Naive thymus-derived CD4-positive, alpha-beta T cell (primary cell): ENCODE data around the gene KRT83. TPM values are rescaled to one million over a fixed set of nuclear protein-coding genes. Genes with fewer than 3 reads are reported as not detected.

Experiments
- ATAC-seq: fragments of 150-1000 bp; cut with Tn5 transposase; 2 replicates; pipeline ENCODE4 v1.10.0; 2021; ENCODE audit warnings: mild to moderate bottlenecking, moderate library complexity
- CTCF ChIA-PET: fragments of 350-600 bp; sonication (Branson Sonifier 250); formaldehyde crosslinking; loops from one replicate; lab custom pipeline; 2021; ENCODE audit warnings: antibody characterized with exemption; lab: Charles Lee
- POLR2A ChIA-PET: fragments of 350-600 bp; sonication (Branson Sonifier 250); formaldehyde crosslinking; loops from one replicate; lab custom pipeline; 2021; ENCODE audit warnings: antibody characterized with exemption, inconsistent platforms; lab: Charles Lee
- DNase-seq, 9 donors: peaks; one replicate each; pipeline versions ENCODE4 v3.0.0 to v3.0.0-alpha.2; 2020 to 2022; ENCODE audit warnings: mixed read lengths in 1 of 9
- H3K27ac ChIP-seq: one replicate; pipeline ENCODE4 v1.7.0; 2013; ENCODE audit warnings: mild to moderate bottlenecking, low read depth, low read length, moderate library complexity
- H3K27me3 ChIP-seq, 2 donors: one replicate each; pipeline ENCODE4 v1.7.0; 2013; ENCODE audit warnings: low read length in 2 of 2, mild to moderate bottlenecking in 2 of 2, moderate library complexity in 2 of 2; ENCODE audit not compliant: control insufficient read depth in 2 of 2, insufficient read depth in 2 of 2
- H3K36me3 ChIP-seq, 3 experiments: 1 replicate in 2 of 3; 2 replicates in 1 of 3; pipeline ENCODE4 v1.7.0; 2013; ENCODE audit warnings: low read length in 3 of 3, mild to moderate bottlenecking in 3 of 3, moderate library complexity in 1 of 3; ENCODE audit not compliant: insufficient read depth in 3 of 3, control insufficient read depth in 2 of 3
- H3K4me1 ChIP-seq, 2 donors: one replicate each; pipeline ENCODE4 v1.7.0; 2013; ENCODE audit warnings: low read length in 2 of 2, mild to moderate bottlenecking in 2 of 2, moderate library complexity in 1 of 2; ENCODE audit not compliant: control insufficient read depth in 2 of 2, insufficient read depth in 2 of 2
- H3K4me3 ChIP-seq: 2 replicates; pipeline ENCODE4 v1.7.0; 2013; ENCODE audit warnings: mild to moderate bottlenecking, low read length
- H3K9me3 ChIP-seq, 3 experiments: 1 replicate in 2 of 3; 2 replicates in 1 of 3; pipeline ENCODE4 v1.7.0; 2013; ENCODE audit warnings: low read length in 3 of 3; ENCODE audit not compliant: control insufficient read depth in 2 of 3
- H3K27ac Mint-ChIP-seq, 9 donors: one replicate each; pipeline ENCODE4 v1.8.0; 2020 to 2022; ENCODE audit warnings: mixed read lengths in 9 of 9, mild to moderate bottlenecking in 8 of 9, moderate library complexity in 5 of 9, inconsistent platforms in 2 of 9
- H3K27me3 Mint-ChIP-seq, 5 donors: one replicate each; pipeline ENCODE4 v1.8.0; 2021 to 2022; ENCODE audit warnings: mixed read lengths in 5 of 5, mild to moderate bottlenecking in 1 of 5
- H3K36me3 Mint-ChIP-seq, 5 donors: one replicate each; pipeline ENCODE4 v1.8.0; 2020 to 2022; ENCODE audit warnings: mixed read lengths in 5 of 5, mild to moderate bottlenecking in 3 of 5, inconsistent platforms in 1 of 5
- H3K4me1 Mint-ChIP-seq, 7 donors: one replicate each; pipeline ENCODE4 v1.8.0; 2020 to 2022; ENCODE audit warnings: mixed read lengths in 7 of 7, mild to moderate bottlenecking in 3 of 7, inconsistent platforms in 1 of 7
- H3K4me3 Mint-ChIP-seq, 10 donors: one replicate each; pipeline ENCODE4 v1.8.0; 2020 to 2022; ENCODE audit warnings: mild to moderate bottlenecking in 10 of 10, mixed read lengths in 10 of 10, moderate library complexity in 6 of 10, inconsistent platforms in 2 of 10
- H3K9me3 Mint-ChIP-seq, 11 donors: one replicate each; pipeline ENCODE4 v1.8.0; 2020 to 2022; ENCODE audit warnings: mixed read lengths in 11 of 11, mild to moderate bottlenecking in 4 of 11, inconsistent platforms in 1 of 11, moderate library complexity in 1 of 11
- intact Hi-C, 2 donors: fragments of 100-400 bp; cut with micrococcal nuclease; formaldehyde crosslinking; loops; one replicate each; pipeline ENCODE4 v1.15.1; 2023
- polyA plus RNA-seq, 2 donors: library from polyadenylated mRNA; unstranded; fragments of 300-500 nt; fragmentation: Illumina TruSeq; gene quantifications; one replicate each; pipeline ENCODE4 v1.2.3, GENCODE V29; 2021
- total RNA-seq, 6 experiments: library from RNA in 5 of 6; stranded (reverse) in 5 of 6; gene quantifications; 1 replicate in 5 of 6; 2 replicates in 1 of 6; pipeline ENCODE4 v1.2.3 and lab custom pipeline; 2021 to 2026

The KRT83 gene
- total and polyA plus RNA-seq, 7 experiments from 2014 or later: not detected

- Mint-ChIP-seq H3K27ac (peak overlapping the region in 2 of 9 donors; percentile 42 to 57), H3K9me3 (no peaks in the 10 kb centered on the region), H3K4me1 (peaks cover 13 to 29% (median 23%) of the 10 kb centered on the region in 7 donors), H3K36me3 (no peaks in the 10 kb centered on the region), H3K27me3 (peaks cover 0 to 13% (median 2%) of the 10 kb centered on the region in 5 donors), H3K4me3 (no peak overlapping the region)
- H3K27me3 ChIP-seq: no peaks in the 10 kb centered on the region
- POLR2A ChIA-PET: no interaction called here
- no peaks in the 10 kb centered on the region for H3K36me3 ChIP-seq
- no peaks in the 10 kb centered on the region for H3K9me3 ChIP-seq
- no peak for DNase-seq
- intact Hi-C loops: no loop called here
- CTCF ChIA-PET: interaction anchor here (0.9 to 1.5 kb wide), 2 partner anchors 15 to 525 kb away, joined by 3 read pairs; no protein-coding TSS in a partner anchor
- ATAC-seq: no peak
- H3K27ac ChIP-seq: no peak overlapping the region
- H3K4me3 ChIP-seq: no peak overlapping the region
- peaks cover 14 to 16% of the 10 kb centered on the region in 2 donors for H3K4me1 ChIP-seq
Observed at GRCh38 chr12:52360106-52360662, 39.0 kb upstream of the KRT83 start.

- H3K9me3 Mint-ChIP-seq: no peaks in the 10 kb centered on the region
- DNase-seq (no peak), ATAC-seq (no peak)
- H3K4me1 Mint-ChIP-seq: peaks cover 13 to 29% (median 23%) of the 10 kb centered on the region in 7 donors
- H3K36me3 Mint-ChIP-seq: no peaks in the 10 kb centered on the region
- H3K9me3 ChIP-seq: no peaks in the 10 kb centered on the region
- H3K27me3 ChIP-seq: no peaks in the 10 kb centered on the region
- peak overlapping the region in 5 of 9 donors; percentile 6 to 57 (median 35) for H3K27ac Mint-ChIP-seq
- ChIA-PET CTCF (interaction anchor here (0.9 to 1.5 kb wide), 2 partner anchors 16 to 526 kb away, joined by 3 read pairs; no protein-coding TSS in a partner anchor), POLR2A (no interaction called here)
- no peak overlapping the region for H3K27ac ChIP-seq
- no peaks in the 10 kb centered on the region for H3K36me3 ChIP-seq
- H3K27me3 Mint-ChIP-seq: peaks cover 0 to 13% (median 2%) of the 10 kb centered on the region in 5 donors
- intact Hi-C loops: no loop called here
- H3K4me1 ChIP-seq: peaks cover 14 to 16% of the 10 kb centered on the region in 2 donors
- H3K4me3 ChIP-seq: no peak overlapping the region
- peak overlapping the region in 1 of 10 donors; percentile 67 for H3K4me3 Mint-ChIP-seq
Observed at GRCh38 chr12:52359621-52360061, 38.4 kb upstream of the KRT83 start.

- Mint-ChIP-seq H3K36me3 (no peaks in the 10 kb centered on the region), H3K9me3 (no peaks in the 10 kb centered on the region), H3K27me3 (peaks cover 0 to 13% (median 0%) of the 10 kb centered on the region in 5 donors), H3K27ac (peak overlapping the region in 7 of 9 donors; percentile 4 to 78 (median 59)), H3K4me1 (peaks cover 13 to 29% (median 23%) of the 10 kb centered on the region in 7 donors), H3K4me3 (peak overlapping the region in 6 of 10 donors; percentile 4 to 67 (median 44))
- POLR2A ChIA-PET: interaction anchor here (0.7 kb wide), 1 partner anchor 29 kb away, joined by 3 read pairs; no protein-coding TSS in a partner anchor
- Histone ChIP-seq H3K4me3 (no peak overlapping the region), H3K4me1 (peaks cover 14 to 16% of the 10 kb centered on the region in 2 donors), H3K27me3 (no peaks in the 10 kb centered on the region), H3K27ac (no peak overlapping the region), H3K9me3 (no peaks in the 10 kb centered on the region), H3K36me3 (no peaks in the 10 kb centered on the region)
- CTCF ChIA-PET: interaction anchor here (0.6 to 1.5 kb wide), 4 partner anchors 16 to 527 kb away, joined by 3 to 4 read pairs (median 3); no protein-coding TSS in a partner anchor
- intact Hi-C loops: no loop called here
- peak in 6 of 9 donors; percentile 10 to 57 (median 41) for DNase-seq
- ATAC-seq: peak; percentile 69
Observed at GRCh38 chr12:52358575-52359350, 37.6 kb upstream of the KRT83 start.

- Mint-ChIP-seq H3K4me1 (peaks cover 13 to 41% (median 35%) of the 10 kb centered on the region in 7 donors), H3K27ac (no peak overlapping the region), H3K4me3 (no peak overlapping the region), H3K9me3 (no peaks in the 10 kb centered on the region), H3K27me3 (peaks cover 0 to 19% (median 4%) of the 10 kb centered on the region in 5 donors), H3K36me3 (no peaks in the 10 kb centered on the region)
- ChIA-PET CTCF (no interaction called here), POLR2A (no interaction called here)
- no peaks in the 10 kb centered on the region for H3K36me3 ChIP-seq
- peaks cover 19 to 21% of the 10 kb centered on the region in 2 donors for H3K4me1 ChIP-seq
- no peaks in the 10 kb centered on the region for H3K9me3 ChIP-seq
- no peak overlapping the region for H3K4me3 ChIP-seq
- ATAC-seq: no peak
- H3K27ac ChIP-seq: no peak overlapping the region
- DNase-seq: no peak
- H3K27me3 ChIP-seq: no peaks in the 10 kb centered on the region
- intact Hi-C loops: no loop called here
Observed at GRCh38 chr12:52356762-52357580, 35.8 kb upstream of the KRT83 start.

GRCh38 chr12:52356031-52356761, 35.0 kb upstream of the KRT83 start:
- no peak overlapping the region for H3K27ac Mint-ChIP-seq
- H3K9me3 Mint-ChIP-seq: peaks cover 0 to 3% (median 0%) of the 10 kb centered on the region in 11 donors
- Histone ChIP-seq H3K4me1 (peaks cover 23 to 29% of the 10 kb centered on the region in 2 donors), H3K36me3 (no peaks in the 10 kb centered on the region), H3K27ac (no peak overlapping the region), H3K27me3 (no peaks in the 10 kb centered on the region), H3K4me3 (no peak overlapping the region), H3K9me3 (no peaks in the 10 kb centered on the region)
- intact Hi-C loops: no loop called here
- CTCF ChIA-PET: no interaction called here
- no peaks in the 10 kb centered on the region for H3K36me3 Mint-ChIP-seq
- DNase-seq (no peak), ATAC-seq (no peak)
- POLR2A ChIA-PET: no interaction called here
- peaks cover 0 to 19% (median 4%) of the 10 kb centered on the region in 5 donors for H3K27me3 Mint-ChIP-seq
- no peak overlapping the region for H3K4me3 Mint-ChIP-seq
- H3K4me1 Mint-ChIP-seq: peaks cover 16 to 48% (median 42%) of the 10 kb centered on the region in 7 donors
